H1 (cell line): ENCODE results near the gene RPL18. TPM values are rescaled to one million over a fixed set of nuclear protein-coding genes. Genes with fewer than 3 reads are reported as not detected.

Source experiments
- CTCF ChIA-PET: fragments of 300-600 bp; sonication (Branson Sonifier 250); formaldehyde crosslinking; loops from one replicate; lab custom pipeline; 2021; ENCODE audit not compliant: partially characterized antibody; lab: Charles Lee
- POLR2A ChIA-PET: fragments of 300-600 bp; sonication (Branson Sonifier 250); formaldehyde crosslinking; loops from one replicate; lab custom pipeline; 2021; ENCODE audit warnings: inconsistent platforms; ENCODE audit not compliant: partially characterized antibody; lab: Charles Lee
- DNase-seq, 2 experiments: peaks; one replicate each; pipeline versions ENCODE4 v3.0.0 to v3.0.0-alpha.2; 2010 to 2022; ENCODE audit warnings: low spot score in 2 of 2, low read depth in 1 of 2, mixed read lengths in 1 of 2
- FAIRE-seq: peaks from 2 replicates; lab custom pipeline; 2011; peaks lifted over from hg19 to GRCh38; lab: Jason Lieb, UNC
- H2AFZ ChIP-seq: 2 replicates; pipeline ENCODE4 v1.8.1; 2012; ENCODE audit warnings: low read length, inconsistent platforms
- H2AK5ac ChIP-seq: 2 replicates; pipeline ENCODE4 v1.6.1; 2013; ENCODE audit warnings: low read depth, low read length
- H2BK120ac ChIP-seq: replicated peaks from 2 replicates; pipeline ENCODE3; 2013; ENCODE audit warnings: low read depth, low read length, inconsistent platforms
- H2BK12ac ChIP-seq: 2 replicates; pipeline ENCODE4 v1.6.1; 2013; ENCODE audit warnings: low read depth, low read length
- H2BK15ac ChIP-seq: 2 replicates; pipeline ENCODE4 v1.6.1; 2013; ENCODE audit warnings: low read length
- H2BK20ac ChIP-seq: 2 replicates; pipeline ENCODE4 v1.6.1; 2013; ENCODE audit warnings: low read length
- H2BK5ac ChIP-seq: 2 replicates; pipeline ENCODE4 v1.6.1; 2013; ENCODE audit warnings: low read depth, low read length
- H3K14ac ChIP-seq: 2 replicates; pipeline ENCODE4 v1.6.1; 2013; ENCODE audit warnings: inconsistent platforms; ENCODE audit not compliant: insufficient read length
- H3K18ac ChIP-seq: 2 replicates; pipeline ENCODE4 v1.6.1; 2013; ENCODE audit warnings: low read length; ENCODE audit errors: extremely low read depth
- H3K23ac ChIP-seq: 2 replicates; pipeline ENCODE4 v1.6.1; 2013; ENCODE audit warnings: inconsistent platforms; ENCODE audit not compliant: insufficient read length
- H3K23me2 ChIP-seq: 2 replicates; pipeline ENCODE4 v1.6.1; 2013; ENCODE audit warnings: low read depth, low read length
- H3K27ac ChIP-seq: 2 replicates; pipeline ENCODE4 v1.6.1; 2011; ENCODE audit warnings: low read depth, low read length, inconsistent platforms
- H3K27me3 ChIP-seq, 4 experiments: replicated peaks in 1 of 4; 1 replicate in 1 of 4; 2 replicates in 3 of 4; pipeline versions ENCODE4 v1.6.1 to v1.8.1; 2011 to 2013; ENCODE audit warnings: low read length in 3 of 4, mild to moderate bottlenecking in 3 of 4, inconsistent platforms in 2 of 4, mixed read lengths in 2 of 4, moderate library complexity in 1 of 4; ENCODE audit not compliant: control insufficient read depth in 3 of 4, insufficient read depth in 3 of 4; ENCODE audit errors: extremely low read depth in 1 of 4
- H3K36me3 ChIP-seq, 4 experiments: 2 replicates each; pipeline versions ENCODE4 v1.6.1 to v1.8.1; 2011 to 2013; ENCODE audit warnings: mild to moderate bottlenecking in 4 of 4, low read length in 3 of 4, moderate library complexity in 2 of 4, control low read depth in 1 of 4, inconsistent platforms in 1 of 4; ENCODE audit not compliant: insufficient read depth in 4 of 4, control insufficient read depth in 2 of 4
- H3K4ac ChIP-seq: replicated peaks from 2 replicates; pipeline ENCODE3; 2013; ENCODE audit warnings: low read length, low read depth, mixed read lengths, inconsistent platforms; ENCODE audit not compliant: insufficient read length
- H3K4me1 ChIP-seq, 4 experiments: replicated peaks in 1 of 4; 1 replicate in 1 of 4; 2 replicates in 3 of 4; pipeline versions ENCODE4 v1.6.1 to v1.8.1; 2011 to 2013; ENCODE audit warnings: low read length in 3 of 4, inconsistent platforms in 2 of 4, mixed read lengths in 1 of 4; ENCODE audit not compliant: insufficient read depth in 4 of 4, control insufficient read depth in 3 of 4
- H3K4me2 ChIP-seq, 2 experiments: 2 replicates each; pipeline versions ENCODE4 v1.6.1 to v1.8.1; 2011 to 2013; ENCODE audit warnings: low read depth in 2 of 2, low read length in 2 of 2, control low read depth in 1 of 2, inconsistent platforms in 1 of 2, mild to moderate bottlenecking in 1 of 2; ENCODE audit not compliant: insufficient read depth in 1 of 2
- H3K4me3 ChIP-seq, 4 experiments: fragments of 200-600, 300-600 bp in 1 of 4; sonication (generic), shearing (Covaris generic), sonication (Bioruptor Twin) in 1 of 4; 2 replicates each; pipeline versions ENCODE4 v1.5.1 to v1.8.1; 2011 to 2016; ENCODE audit warnings: low read length in 4 of 4, low read depth in 3 of 4, control low read depth in 2 of 4, inconsistent platforms in 2 of 4, mild to moderate bottlenecking in 2 of 4, mixed read lengths in 1 of 4, moderate library complexity in 1 of 4; ENCODE audit not compliant: insufficient read depth in 2 of 4; ENCODE audit errors: extremely low read depth in 1 of 4
- H3K56ac ChIP-seq: replicated peaks from 2 replicates; pipeline ENCODE3; 2013; ENCODE audit warnings: low read depth, mild to moderate bottlenecking, mixed read lengths, low read length, inconsistent platforms; ENCODE audit not compliant: insufficient read length
- H3K79me1 ChIP-seq: 2 replicates; pipeline ENCODE4 v1.6.1; 2013; ENCODE audit warnings: low read depth, low read length, control low read depth
- H3K79me2 ChIP-seq, 2 experiments: 2 replicates each; pipeline versions ENCODE4 v1.6.1 to v1.8.1; 2012 to 2013; ENCODE audit warnings: low read length in 2 of 2, mild to moderate bottlenecking in 2 of 2, inconsistent platforms in 1 of 2; ENCODE audit not compliant: insufficient read depth in 2 of 2, control insufficient read depth in 1 of 2
- H3K9ac ChIP-seq, 4 experiments: replicated peaks in 1 of 4; 1 replicate in 1 of 4; 2 replicates in 3 of 4; pipeline versions ENCODE4 v1.6.1 to v1.8.1; 2011 to 2013; ENCODE audit warnings: low read depth in 3 of 4, low read length in 3 of 4, control low read depth in 2 of 4, mild to moderate bottlenecking in 2 of 4, moderate library complexity in 2 of 4, inconsistent platforms in 1 of 4; ENCODE audit errors: extremely low read depth in 1 of 4
- H3K9me3 ChIP-seq, 2 experiments: 2 replicates each; pipeline versions ENCODE4 v1.6.1 to v1.8.1; 2012 to 2013; ENCODE audit warnings: mild to moderate bottlenecking in 2 of 2, moderate library complexity in 2 of 2, control low read depth in 1 of 2, inconsistent platforms in 1 of 2, low read depth in 1 of 2, low read length in 1 of 2, mixed read lengths in 1 of 2; ENCODE audit not compliant: insufficient read depth in 2 of 2
- H4K20me1 ChIP-seq, 2 experiments: replicated peaks in 1 of 2; 2 replicates each; pipeline versions ENCODE3 to v1.8.1; 2011 to 2013; ENCODE audit warnings: inconsistent platforms in 2 of 2, low read length in 2 of 2, mild to moderate bottlenecking in 1 of 2; ENCODE audit not compliant: insufficient read depth in 2 of 2, control insufficient read depth in 1 of 2
- H4K5ac ChIP-seq: 2 replicates; pipeline ENCODE4 v1.6.1; 2013; ENCODE audit warnings: low read length, low read depth, mixed read lengths, inconsistent platforms; ENCODE audit not compliant: insufficient read length
- H4K8ac ChIP-seq: 2 replicates; pipeline ENCODE4 v1.8.0; 2013; ENCODE audit warnings: mild to moderate bottlenecking, moderate library complexity, low read length, inconsistent platforms; ENCODE audit not compliant: insufficient read depth; ENCODE audit errors: extremely low read depth
- H4K91ac ChIP-seq: replicated peaks from 2 replicates; pipeline ENCODE3; 2013; ENCODE audit warnings: low read length, mixed read lengths, inconsistent platforms; ENCODE audit not compliant: insufficient read length
- CEBPB ChIP-seq: IDR thresholded peaks from 2 replicates; pipeline ENCODE4 v1.6.1; 2012; ENCODE audit warnings: low read depth, low read length
- CTCF ChIP-seq, 3 experiments: IDR thresholded peaks; 1 replicate in 2 of 3; 2 replicates in 1 of 3; pipeline versions ENCODE4 v1.5.1 to v1.6.1; 2011; ENCODE audit warnings: low read length in 3 of 3, mild to moderate bottlenecking in 3 of 3, inconsistent platforms in 2 of 3, low read depth in 1 of 3, moderate library complexity in 1 of 3; ENCODE audit not compliant: insufficient read depth in 1 of 3; ENCODE audit errors: control extremely low read depth in 1 of 3
- EZH2 ChIP-seq: fragments of 200-600 bp; sonication (generic); IDR thresholded peaks from 2 replicates; pipeline ENCODE4 v1.7.1; 2012; ENCODE audit warnings: low read depth, mild to moderate bottlenecking, moderate library complexity, low read length, inconsistent platforms; ENCODE audit not compliant: severe bottlenecking
- KDM4A ChIP-seq: IDR thresholded peaks from one replicate; pipeline ENCODE4 v1.7.1; 2012; ENCODE audit warnings: low read depth, mild to moderate bottlenecking, moderate library complexity, low read length, inconsistent platforms; ENCODE audit not compliant: severe bottlenecking
- PHF8 ChIP-seq: fragments of 200-600 bp; sonication (generic); conservative IDR thresholded peaks from 2 replicates; pipeline ENCODE4 v1.7.1; 2012; ENCODE audit warnings: low read depth, mild to moderate bottlenecking, inconsistent platforms, low read length, moderate library complexity
- SAP30 ChIP-seq: fragments of 300-600 bp; sonication (generic); IDR thresholded peaks from 2 replicates; pipeline ENCODE4 v1.7.1; 2012; ENCODE audit warnings: low read length, moderate library complexity, mild to moderate bottlenecking, inconsistent platforms; ENCODE audit not compliant: insufficient read depth, insufficient replicate concordance
- SIN3A ChIP-seq, 2 experiments: IDR thresholded peaks in 1 of 2; conservative IDR thresholded peaks in 1 of 2; 2 replicates each; pipeline ENCODE4 v1.6.1; 2011 to 2012; ENCODE audit warnings: low read length in 2 of 2, improper control_type of control experiment in 1 of 2, low read depth in 1 of 2, mild to moderate bottlenecking in 1 of 2
- SIRT6 ChIP-seq: IDR thresholded peaks from one replicate; pipeline ENCODE4 v1.7.1; 2012; ENCODE audit warnings: low read length, inconsistent platforms
- WGBS, 2 experiments: shearing (Covaris generic) in 1 of 2; methylation state at CpG; one replicate each; pipeline versions ENCODE4 v1.1.6 to v1.1.7; 2013 to 2015; ENCODE audit warnings: low lambda C conversion rate in 2 of 2, mixed read lengths in 2 of 2, inconsistent platforms in 1 of 2, low coverage in 1 of 2, missing lambda C conversion rate in 1 of 2; ENCODE audit not compliant: insufficient replicate concordance in 2 of 2, insufficient coverage in 1 of 2, insufficient read length in 1 of 2; ENCODE audit errors: extremely low coverage in 1 of 2, missing lambda C conversion rate in 1 of 2; 5-methylcytosine and 5-hydroxymethylcytosine counted together
- polyA plus RNA-seq, 7 experiments: library from polyadenylated mRNA; depleted of rRNA in 3 of 7; stranded (reverse) in 5 of 7; unstranded in 2 of 7; fragments of >200 nt in 5 of 7; fragments of 200-250 nt in 2 of 7; gene quantifications; 1 replicate in 5 of 7; 2 replicates in 1 of 7; 4 replicates in 1 of 7; pipeline versions ENCODE4 v1.2.1 to v1.2.3, GENCODE V29; 2011 to 2013; ENCODE audit warnings: missing spikeins in 2 of 7, mixed read lengths in 2 of 7
- total RNA-seq: library from RNA; stranded (reverse); fragmentation: NEBNext Ultra II Directional; extraction: Animal tissue kit (Norgen Biotek cat#: 25700); gene quantifications from 2 replicates; pipeline ENCODE4 v1.2.1, GENCODE V29; 2021

Gene RPL18
- total and polyA plus RNA-seq, 2 of the 8 experiments (the other 6 are each of a cell fraction or from before 2014, with no cell fraction given) = 1,669 to 2,789 TPM

- Histone ChIP-seq H3K23me2 (peaks cover 25% of the 10 kb centered on the region), H4K20me1 (no peaks in the 10 kb centered on the region), H3K36me3 (no peaks in the 10 kb centered on the region), H2BK20ac (no peak within 1 kb of the TSS), H3K18ac (peak within 1 kb of the TSS; percentile 93), H2AK5ac (no peak within 1 kb of the TSS), H3K14ac (no peak within 1 kb of the TSS), H3K56ac (peak within 1 kb of the TSS; percentile 18), H4K5ac (peak within 1 kb of the TSS; percentile 24), H2BK120ac (no peak within 1 kb of the TSS), H3K4ac (no peak within 1 kb of the TSS), H3K4me3 (peak within 1 kb of the TSS; percentile 58 to 74 (median 68)), H3K9ac (peak within 1 kb of the TSS in 3 of 4 experiments; percentile 64 to 72 (median 66); a peak in 6 of 7 replicates), H3K4me1 (peaks cover 9 to 28% (median 19%) of the 10 kb centered on the region in 4 experiments), H4K8ac (no peak within 1 kb of the TSS; the same call in 1 of the 2 replicates), H4K91ac (peak within 1 kb of the TSS; percentile 18), H3K27ac (peak within 1 kb of the TSS; percentile 89), H2BK12ac (no peak within 1 kb of the TSS; the same call in 1 of the 2 replicates), H3K79me2 (no peaks in the 10 kb centered on the region), H2BK15ac (no peak within 1 kb of the TSS), H3K4me2 (peak within 1 kb of the TSS; percentile 94 to 95), H3K27me3 (peaks cover 0 to 2% (median 0%) of the 10 kb centered on the region in 4 experiments; a peak in 2 of 7 replicates), H2BK5ac (peak within 1 kb of the TSS; percentile 95), H3K79me1 (no peaks in the 10 kb centered on the region), H3K9me3 (no peaks in the 10 kb centered on the region), H3K23ac (no peak within 1 kb of the TSS), H2AFZ (no peak within 1 kb of the TSS)
- 2% methylated on average over 37 of the region's 40 CpGs; no CpG with 5 or more reads in 1 of the 2 experiments for WGBS, 2 experiments
- ChIA-PET CTCF (interaction anchor here (1.1 kb wide), 1 partner anchor 130 kb away, joined by 5 read pairs; no protein-coding TSS in a partner anchor), POLR2A (interaction anchor here (1.0 to 30.9 kb wide), 3 partner anchors 9 to 237 kb away, joined by 3 to 788 read pairs (median 4); partner anchors contain the start of genes FAM83E, RPL18, SPACA4 and SPHK2)
- FAIRE-seq (no peak), DNase-seq (peak in 1 of 2 experiments; percentile 74)
- TF ChIP-seq CEBPB (peak; percentile 62), CTCF (IDR thresholded peaks at IDR 0.05; ENCODE audit: control extremely low read depth in 1 of 3, insufficient read depth in 1 of 3, low read depth in 1 of 3, low read length in 3 of 3) (peak in 1 of 3 experiments; percentile 13; a peak in 1 of 4 replicates), SAP30 (peak; percentile 37), SIN3A (conservative IDR thresholded peaks at IDR 0.05 in 1 of 2, IDR thresholded peaks at IDR 0.05 in 1 of 2; ENCODE audit: low read depth in 1 of 2, low read length in 2 of 2) (0 out of 4 replicates have a peak, but pooled peaks of 1 of the 2 experiments have one; percentile 12), SIRT6 (no peak), PHF8 (peak; percentile 28; the same call in 1 of the 2 replicates), KDM4A (peak; percentile 53), EZH2 (no peak)
Observed at GRCh38 chr19:48636859-48637448, 18.0 kb upstream of the RPL18 start, which contains the start of gene DBP. Gene DBP (minus strand): TSS chr19:48637379. CDS start chr19:48636994, 385 bp downstream.
